ENCODE measurements around the gene GJA8. TPM values are rescaled to one million over a fixed set of nuclear protein-coding genes. Genes with fewer than 3 reads are reported as not detected.

The GJA8 gene
- total RNA-seq, 2 experiments from 2014 or later = not detected

DNA sequence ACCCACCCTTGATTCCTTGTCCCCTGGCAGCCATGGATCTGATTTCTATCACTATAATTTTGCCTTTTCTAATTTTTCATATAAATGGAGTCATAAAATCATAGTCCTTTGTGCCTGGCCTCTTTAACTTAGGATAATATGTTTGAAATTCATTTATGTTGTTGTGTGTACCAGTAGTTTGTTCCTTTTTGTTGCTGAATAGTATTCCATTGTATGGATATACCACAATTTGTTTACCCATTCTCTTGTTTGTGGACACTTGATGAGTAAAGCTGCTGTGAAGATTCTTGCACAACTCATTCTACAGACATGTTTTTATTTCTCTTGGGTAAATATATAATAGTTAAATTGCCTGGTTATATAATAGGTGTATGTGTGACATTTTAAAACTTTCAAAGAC lies 22.7 kb upstream of the GJA8 start:
- peaks cover 17% of the 10 kb centered on the region for H3K27me3 Mint-ChIP-seq
- no peaks in the 10 kb centered on the region for H3K4me1 Mint-ChIP-seq (ENCODE audit: low read depth)
- intact Hi-C loops (cut with micrococcal nuclease) = no loop called here
- no peak for ATAC-seq
- H3K4me3 Mint-ChIP-seq = no peak overlapping the region
- TF ChIP-seq CTCF (IDR thresholded peaks at IDR 0.05) = no peak
- no peak for DNase-seq
- CTCF ChIA-PET = no interaction called here
- POLR2A ChIA-PET = no interaction called here
- peaks cover 6% of the 10 kb centered on the region for H3K9me3 Mint-ChIP-seq
- no peaks in the 10 kb centered on the region for H3K36me3 Mint-ChIP-seq (ENCODE audit: low read depth)
- H3K27ac Mint-ChIP-seq = no peak overlapping the region

- no peak for TF ChIP-seq CTCF (IDR thresholded peaks at IDR 0.05)
Measured at GRCh38 chr1:147882535-147882934, 20.1 kb upstream of the GJA8 start.

GRCh38 chr1:147890177-147890790 lies 12.3 kb upstream of the GJA8 start:
- DNase-seq (peak; percentile 80), ATAC-seq (peak; percentile 86)
- H3K4me1 Mint-ChIP-seq (ENCODE audit: low read depth) = peaks cover 2% of the 10 kb centered on the region
- TF ChIP-seq CTCF (IDR thresholded peaks at IDR 0.05) = peak; percentile 81
- no peak overlapping the region for H3K4me3 Mint-ChIP-seq
- intact Hi-C loops (cut with micrococcal nuclease) = loop anchor here (5.0 kb wide), 3 partner anchors 168 to 398 kb away; no protein-coding TSS in a partner anchor
- no peaks in the 10 kb centered on the region for H3K36me3 Mint-ChIP-seq (ENCODE audit: low read depth)
- no peak overlapping the region for H3K27ac Mint-ChIP-seq
- H3K9me3 Mint-ChIP-seq = no peaks in the 10 kb centered on the region
- ChIA-PET POLR2A (no interaction called here), CTCF (interaction anchor here (0.7 to 2.6 kb wide), 9 partner anchors 20 to 616 kb away, joined by 3 to 9 read pairs (median 4); no protein-coding TSS in a partner anchor)
- H3K27me3 Mint-ChIP-seq = peaks cover 1% of the 10 kb centered on the region

More at GRCh38 chr1:147882535-147882934, 20.1 kb upstream of the GJA8 start:
- no peaks in the 10 kb centered on the region for H3K36me3 Mint-ChIP-seq (ENCODE audit: low read depth)
- H3K27ac Mint-ChIP-seq = no peak overlapping the region
- H3K27me3 Mint-ChIP-seq = peaks cover 7% of the 10 kb centered on the region
- ChIA-PET POLR2A (no interaction called here), CTCF (interaction anchor here (1.4 kb wide), 1 partner anchor 10 kb away, joined by 13 read pairs; no protein-coding TSS in a partner anchor)
- no peaks in the 10 kb centered on the region for H3K4me1 Mint-ChIP-seq (ENCODE audit: low read depth)
- ATAC-seq (no peak), DNase-seq (no peak)
- intact Hi-C loops (cut with micrococcal nuclease) = no loop called here
- peaks cover 6% of the 10 kb centered on the region for H3K9me3 Mint-ChIP-seq
- H3K4me3 Mint-ChIP-seq = no peak overlapping the region

GRCh38 chr1:147891088-147891487 lies 11.5 kb upstream of the GJA8 start:
- Mint-ChIP-seq H3K4me3 (no peak overlapping the region), H3K9me3 (no peaks in the 10 kb centered on the region), H3K36me3 (ENCODE audit: low read depth) (no peaks in the 10 kb centered on the region), H3K4me1 (ENCODE audit: low read depth) (peaks cover 2% of the 10 kb centered on the region), H3K27ac (no peak overlapping the region), H3K27me3 (peaks cover 1% of the 10 kb centered on the region)
- ChIA-PET CTCF (interaction anchor here (0.7 to 2.0 kb wide), 7 partner anchors 21 to 395 kb away, joined by 3 to 6 read pairs (median 4); partner anchors contain the start of gene GJA5), POLR2A (no interaction called here)
- TF ChIP-seq CTCF (IDR thresholded peaks at IDR 0.05) = no peak
- DNase-seq (no peak), ATAC-seq (no peak)
- intact Hi-C loops (cut with micrococcal nuclease) = loop anchor here (5.0 kb wide), 3 partner anchors 169 to 399 kb away; no protein-coding TSS in a partner anchor

GRCh38 chr1:147892216-147892615 lies 10.4 kb upstream of the GJA8 start:
- DNase-seq (peak; percentile 15), ATAC-seq (no peak)
- Mint-ChIP-seq H3K36me3 (ENCODE audit: low read depth) (no peaks in the 10 kb centered on the region), H3K4me3 (no peak overlapping the region), H3K27ac (no peak overlapping the region), H3K27me3 (no peaks in the 10 kb centered on the region), H3K9me3 (no peaks in the 10 kb centered on the region), H3K4me1 (ENCODE audit: low read depth) (peaks cover 2% of the 10 kb centered on the region)
- ChIA-PET CTCF (interaction anchor here (0.8 to 2.8 kb wide), 46 partner anchors 8 to 618 kb away, joined by 3 to 23 read pairs (median 5); partner anchors contain the start of genes GJA5 and GJA8), POLR2A (no interaction called here)
- intact Hi-C loops (cut with micrococcal nuclease) = loop anchor here (5.0 kb wide), 3 partner anchors 170 to 400 kb away; no protein-coding TSS in a partner anchor
- TF ChIP-seq CTCF (IDR thresholded peaks at IDR 0.05) = no peak

Measured in activated CD8-positive, alpha-beta T cell treated with anti-CD3 and anti-CD28 coated beads for 36 hours (primary cell).